GM18868 (cell line): Measurements from ENCODE around the gene GAB1.
A peak's percentile ranks its signal among the peaks of the same experiment; 100 is the strongest.
"Not testable (repeated sequence)": the region's sequence is repeated elsewhere in the genome, so short reads cannot be mapped to it uniquely, and the experiment has no call there.

Experiments
- ATAC-seq: cut with Tn5 transposase; IDR thresholded peaks from one replicate; pipeline ENCODE4 v1.9.1; 2021; ENCODE audit warnings: mild to moderate bottlenecking, moderate library complexity; ENCODE audit not compliant: unreplicated experiment

The GAB1 gene

GRCh38 chr4:143337600-143338287 is 1.1 kb downstream of the GAB1 start:
- no peak for ATAC-seq

- no peak for ATAC-seq
Measured at GRCh38 chr4:143338313-143338712, 1.6 kb downstream of the GAB1 start.

- ATAC-seq, result no peak
Measured at GRCh38 chr4:143339497-143339896, 2.8 kb downstream of the GAB1 start.

- ATAC-seq, result no peak
Measured at GRCh38 chr4:143341186-143341755, 4.6 kb downstream of the GAB1 start.

- no peak for ATAC-seq
Measured at GRCh38 chr4:143343276-143343831, 6.7 kb downstream of the GAB1 start.

GRCh38 chr4:143344041-143344440 is 7.4 kb downstream of the GAB1 start:
- ATAC-seq, result no peak

- no peak for ATAC-seq
Measured at GRCh38 chr4:143344774-143345173, 8.1 kb downstream of the GAB1 start.

- no peak for ATAC-seq
Measured at GRCh38 chr4:143345356-143345755, 8.7 kb downstream of the GAB1 start.

- no peak for ATAC-seq
Measured at GRCh38 chr4:143346206-143346605, 9.5 kb downstream of the GAB1 start.

- peak; percentile 53 for ATAC-seq
Measured at GRCh38 chr4:143347484-143348111, 10.9 kb downstream of the GAB1 start.

- no peak for ATAC-seq
Measured at GRCh38 chr4:143348233-143349077, 11.8 kb downstream of the GAB1 start.

GRCh38 chr4:143349858-143350527 is 13.3 kb downstream of the GAB1 start:
- ATAC-seq, result not testable (repeated sequence)

- ATAC-seq, result no peak
Measured at GRCh38 chr4:143351149-143351691, 14.5 kb downstream of the GAB1 start.

GRCh38 chr4:143351774-143352451 is 15.2 kb downstream of the GAB1 start:
- no peak for ATAC-seq

GRCh38 chr4:143352720-143353119 is 16.0 kb downstream of the GAB1 start:
- ATAC-seq, result no peak

GRCh38 chr4:143353797-143354196 is 17.1 kb downstream of the GAB1 start:
- ATAC-seq, result no peak

GRCh38 chr4:143354990-143355389 is 18.3 kb downstream of the GAB1 start:
- peak; percentile 50 for ATAC-seq

- ATAC-seq, result no peak
Measured at GRCh38 chr4:143355540-143356217, 19.0 kb downstream of the GAB1 start.

GRCh38 chr4:143356493-143356892 is 19.8 kb downstream of the GAB1 start:
- no peak for ATAC-seq
